SK-N-SH treated with all-trans-retinoic acid at 6 μM for 48 hours (cell line): ENCODE data around the gene HPSE.
"Not testable (repeated sequence)": the region's sequence is repeated elsewhere in the genome, so short reads cannot be mapped to it uniquely, and the experiment has no call there.

Experiments used
- ATAC-seq: fragments of 200-7000 bp; cut with Tn5 transposase; 3 replicates; pipeline ENCODE4 v1.9.1; 2020; ENCODE audit warnings: mild to moderate bottlenecking, moderate library complexity
- ARNTL ChIP-seq: fragments of 450-650 bp; formaldehyde crosslinking; IDR thresholded peaks from 2 replicates; pipeline ENCODE4 v1.5.0; 2020; ENCODE audit warnings: low read depth, mild to moderate bottlenecking, moderate library complexity, borderline replicate concordance
- BACH2 ChIP-seq: fragments of 250-450 bp; sonication (Bioruptor Pico); IDR thresholded peaks from 2 replicates; pipeline ENCODE4 v1.9.0; 2021; ENCODE audit warnings: mild to moderate bottlenecking, borderline replicate concordance
- ESRRG ChIP-seq: fragments of 250-450 bp; sonication (Bioruptor Pico); IDR thresholded peaks from 2 replicates; pipeline ENCODE4 v1.6.1; 2021; ENCODE audit warnings: mild to moderate bottlenecking
- GLIS3 ChIP-seq: fragments of 250-450 bp; sonication (Bioruptor Pico); IDR thresholded peaks from 2 replicates; pipeline ENCODE4 v1.5.0; 2020; ENCODE audit warnings: mild to moderate bottlenecking, moderate library complexity
- ISL1 ChIP-seq: fragments of 250-450 bp; sonication (Bioruptor Pico); IDR thresholded peaks from 2 replicates; pipeline ENCODE4 v2.1.2; 2022; ENCODE audit warnings: mild to moderate bottlenecking, moderate library complexity
- OSR1 ChIP-seq: fragments of 250-450 bp; sonication (Bioruptor Pico); IDR thresholded peaks from 2 replicates; pipeline ENCODE4 v1.8.0; 2022; ENCODE audit warnings: moderate library complexity, mild to moderate bottlenecking, inconsistent platforms
- RARB ChIP-seq: fragments of 250-450 bp; sonication (Bioruptor Pico); IDR thresholded peaks from 2 replicates; pipeline ENCODE4 v1.8.0; 2021; ENCODE audit warnings: mild to moderate bottlenecking, moderate library complexity
- TOX ChIP-seq: fragments of 250-450 bp; sonication (Bioruptor Pico); IDR thresholded peaks from 2 replicates; pipeline ENCODE4 v1.8.0; 2021; ENCODE audit warnings: mild to moderate bottlenecking, moderate library complexity, borderline replicate concordance
- ZC3H10 ChIP-seq: fragments of 250-450 bp; sonication (Bioruptor Pico); IDR thresholded peaks from 2 replicates; pipeline ENCODE4 v1.5.1; 2021; ENCODE audit warnings: mild to moderate bottlenecking, moderate library complexity
- ZFP3 ChIP-seq: fragments of 250-450 bp; sonication (Bioruptor Pico); IDR thresholded peaks from 2 replicates; pipeline ENCODE4 v1.5.0; 2020; ENCODE audit warnings: mild to moderate bottlenecking, moderate library complexity
- ZFP30 ChIP-seq: fragments of 450-650 bp; formaldehyde crosslinking; IDR thresholded peaks from 2 replicates; pipeline ENCODE4 v1.5.0; 2022; ENCODE audit warnings: mild to moderate bottlenecking, moderate library complexity
- ZNF565 ChIP-seq: fragments of 450-650 bp; formaldehyde crosslinking; conservative IDR thresholded peaks from 2 replicates; pipeline ENCODE4 v1.5.0; 2020; ENCODE audit warnings: low read depth, mild to moderate bottlenecking, moderate library complexity
- ZNF8 ChIP-seq: fragments of 450-650 bp; formaldehyde crosslinking; IDR thresholded peaks from 2 replicates; pipeline ENCODE4 v1.5.0; 2020; ENCODE audit warnings: mild to moderate bottlenecking, moderate library complexity
- TF ChIP-seq, protein P1 (sequence below): fragments of 250-450 bp; sonication (Bioruptor Pico); IDR thresholded peaks from 2 replicates; pipeline ENCODE4 v1.5.1; 2021; ENCODE audit warnings: mild to moderate bottlenecking, moderate library complexity
- TF ChIP-seq, protein P2 (sequence below): fragments of 250-450 bp; sonication (Bioruptor Pico); IDR thresholded peaks from 2 replicates; pipeline ENCODE4 v1.8.0; 2021; ENCODE audit warnings: low read depth, mild to moderate bottlenecking, moderate library complexity, borderline replicate concordance
- TF ChIP-seq, protein P3 (sequence below): fragments of 250-450 bp; sonication (Bioruptor Pico); IDR thresholded peaks from 2 replicates; pipeline ENCODE4 v1.5.1; 2020; ENCODE audit warnings: low read depth, mild to moderate bottlenecking, moderate library complexity
- TF ChIP-seq, protein P4 (sequence below): fragments of 250-450 bp; sonication (Bioruptor Pico); IDR thresholded peaks from 2 replicates; pipeline ENCODE4 v1.8.0; 2020; ENCODE audit warnings: mild to moderate bottlenecking, moderate library complexity, borderline replicate concordance

Gene HPSE

DNA sequence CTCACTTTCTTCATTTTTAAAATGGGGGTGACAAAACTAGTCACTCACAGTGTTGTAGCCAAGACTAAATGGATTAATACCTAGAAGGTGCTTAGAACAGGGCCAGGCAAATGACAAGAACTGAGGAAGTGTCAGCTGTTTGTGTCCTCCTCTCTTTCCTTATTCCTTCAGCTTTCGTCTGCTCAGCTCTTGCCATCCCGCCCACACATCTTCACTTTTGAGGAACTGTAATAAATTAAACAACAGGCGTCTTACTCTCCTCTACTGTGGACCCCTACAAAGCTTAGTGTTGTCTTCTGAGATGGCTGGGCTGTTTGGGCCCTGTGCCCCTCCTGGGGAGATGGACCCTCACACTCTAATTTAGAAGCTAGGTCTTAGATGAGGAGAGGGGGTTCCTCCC is 2.7 kb downstream of the HPSE start:
- no peak for ATAC-seq
- no peak for TF ChIP-seq GLIS3 (CRISPR knock-in tag)

DNA sequence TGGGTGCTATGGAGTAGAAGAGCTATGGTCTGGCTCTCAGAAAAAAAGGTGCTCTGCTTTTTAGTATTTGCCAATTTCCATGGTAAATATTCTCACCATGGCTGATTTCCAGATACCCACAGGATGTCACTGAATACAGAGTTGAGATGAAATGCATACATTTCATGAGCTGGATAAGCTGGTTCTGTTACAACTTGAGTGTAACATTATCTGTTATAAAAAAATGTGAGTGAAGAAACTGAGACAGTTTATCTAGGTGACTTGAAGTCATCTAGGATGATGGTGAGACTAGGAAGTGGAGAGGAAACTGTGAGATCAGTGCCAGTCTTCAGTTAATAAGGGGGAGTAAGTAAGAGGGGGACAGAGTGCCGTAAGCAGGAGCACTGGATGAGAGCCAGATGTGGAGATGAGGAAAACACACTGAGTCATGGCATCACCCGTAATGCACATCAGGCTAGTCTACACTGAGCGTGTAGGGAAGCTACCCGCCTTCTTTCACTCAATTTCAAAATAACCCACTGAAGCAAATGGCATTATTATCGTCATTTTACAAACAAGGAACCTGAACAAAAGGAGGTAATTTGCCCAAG is 5.0 kb downstream of the HPSE start:
- TF ChIP-seq, protein P1, sequence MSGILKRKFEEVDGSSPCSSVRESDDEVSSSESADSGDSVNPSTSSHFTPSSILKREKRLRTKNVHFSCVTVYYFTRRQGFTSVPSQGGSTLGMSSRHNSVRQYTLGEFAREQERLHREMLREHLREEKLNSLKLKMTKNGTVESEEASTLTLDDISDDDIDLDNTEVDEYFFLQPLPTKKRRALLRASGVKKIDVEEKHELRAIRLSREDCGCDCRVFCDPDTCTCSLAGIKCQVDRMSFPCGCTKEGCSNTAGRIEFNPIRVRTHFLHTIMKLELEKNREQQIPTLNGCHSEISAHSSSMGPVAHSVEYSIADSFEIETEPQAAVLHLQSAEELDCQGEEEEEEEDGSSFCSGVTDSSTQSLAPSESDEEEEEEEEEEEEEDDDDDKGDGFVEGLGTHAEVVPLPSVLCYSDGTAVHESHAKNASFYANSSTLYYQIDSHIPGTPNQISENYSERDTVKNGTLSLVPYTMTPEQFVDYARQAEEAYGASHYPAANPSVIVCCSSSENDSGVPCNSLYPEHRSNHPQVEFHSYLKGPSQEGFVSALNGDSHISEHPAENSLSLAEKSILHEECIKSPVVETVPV (CRISPR knock-in tag) = no peak
- TF ChIP-seq ZFP30 (CRISPR knock-in tag) (no peak), RARB (CRISPR knock-in tag) (no peak), ZFP3 (CRISPR knock-in tag) (no peak), ZC3H10 (CRISPR knock-in tag) (no peak), ESRRG (CRISPR knock-in tag) (no peak), BACH2 (CRISPR knock-in tag) (no peak), ZNF8 (CRISPR knock-in tag) (no peak)
- TF ChIP-seq, protein P2, sequence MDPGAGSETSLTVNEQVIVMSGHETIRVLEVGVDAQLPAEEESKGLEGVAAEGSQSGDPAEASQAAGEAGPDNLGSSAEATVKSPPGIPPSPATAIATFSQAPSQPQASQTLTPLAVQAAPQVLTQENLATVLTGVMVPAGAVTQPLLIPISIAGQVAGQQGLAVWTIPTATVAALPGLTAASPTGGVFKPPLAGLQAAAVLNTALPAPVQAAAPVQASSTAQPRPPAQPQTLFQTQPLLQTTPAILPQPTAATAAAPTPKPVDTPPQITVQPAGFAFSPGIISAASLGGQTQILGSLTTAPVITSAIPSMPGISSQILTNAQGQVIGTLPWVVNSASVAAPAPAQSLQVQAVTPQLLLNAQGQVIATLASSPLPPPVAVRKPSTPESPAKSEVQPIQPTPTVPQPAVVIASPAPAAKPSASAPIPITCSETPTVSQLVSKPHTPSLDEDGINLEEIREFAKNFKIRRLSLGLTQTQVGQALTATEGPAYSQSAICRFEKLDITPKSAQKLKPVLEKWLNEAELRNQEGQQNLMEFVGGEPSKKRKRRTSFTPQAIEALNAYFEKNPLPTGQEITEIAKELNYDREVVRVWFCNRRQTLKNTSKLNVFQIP = no peak
- TF ChIP-seq, protein P3, sequence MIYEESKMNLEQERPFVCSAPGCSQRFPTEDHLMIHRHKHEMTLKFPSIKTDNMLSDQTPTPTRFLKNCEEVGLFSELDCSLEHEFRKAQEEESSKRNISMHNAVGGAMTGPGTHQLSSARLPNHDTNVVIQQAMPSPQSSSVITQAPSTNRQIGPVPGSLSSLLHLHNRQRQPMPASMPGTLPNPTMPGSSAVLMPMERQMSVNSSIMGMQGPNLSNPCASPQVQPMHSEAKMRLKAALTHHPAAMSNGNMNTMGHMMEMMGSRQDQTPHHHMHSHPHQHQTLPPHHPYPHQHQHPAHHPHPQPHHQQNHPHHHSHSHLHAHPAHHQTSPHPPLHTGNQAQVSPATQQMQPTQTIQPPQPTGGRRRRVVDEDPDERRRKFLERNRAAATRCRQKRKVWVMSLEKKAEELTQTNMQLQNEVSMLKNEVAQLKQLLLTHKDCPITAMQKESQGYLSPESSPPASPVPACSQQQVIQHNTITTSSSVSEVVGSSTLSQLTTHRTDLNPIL (CRISPR knock-in tag) = no peak
- no peak for ATAC-seq

DNA sequence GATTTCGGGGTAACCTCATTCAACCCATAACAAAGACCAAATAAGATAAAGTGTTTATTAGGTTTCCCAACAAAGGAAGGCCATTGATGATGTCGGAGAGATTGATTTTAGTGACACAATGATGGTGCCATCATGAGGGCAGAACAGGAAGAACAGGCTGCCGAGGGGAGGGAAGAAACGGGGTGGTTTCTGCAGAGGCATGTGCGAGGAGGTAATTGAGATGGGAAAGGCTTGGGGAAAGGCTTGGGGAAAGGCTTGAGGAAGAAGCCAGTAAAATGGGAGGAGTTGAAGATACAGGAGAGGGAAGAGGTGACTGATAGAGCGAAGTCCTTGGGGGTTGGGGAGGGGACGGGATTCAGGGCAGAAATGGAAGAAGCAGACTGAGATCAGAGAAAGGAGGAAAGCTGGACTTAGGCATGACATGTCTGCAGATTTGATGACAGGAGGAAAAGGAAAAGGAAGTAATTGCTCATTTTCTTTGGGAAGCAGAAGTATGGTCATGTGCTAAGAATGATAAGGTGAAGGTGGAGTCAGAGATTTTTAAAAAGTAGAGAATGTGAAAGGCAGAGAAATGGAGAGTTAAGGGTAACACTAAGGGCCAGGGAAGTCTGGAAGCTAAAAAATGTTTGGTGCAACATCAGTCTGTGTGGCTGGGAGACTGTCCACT is 6.0 kb downstream of the HPSE start:
- ATAC-seq = peak; percentile 53
- TF ChIP-seq ISL1 (no peak), TOX (CRISPR knock-in tag) (no peak), BACH2 (CRISPR knock-in tag) (no peak), ZNF565 (CRISPR knock-in tag) (no peak), ARNTL (CRISPR knock-in tag) (no peak), OSR1 (no peak), ZNF8 (CRISPR knock-in tag) (no peak)
- TF ChIP-seq, protein P4, sequence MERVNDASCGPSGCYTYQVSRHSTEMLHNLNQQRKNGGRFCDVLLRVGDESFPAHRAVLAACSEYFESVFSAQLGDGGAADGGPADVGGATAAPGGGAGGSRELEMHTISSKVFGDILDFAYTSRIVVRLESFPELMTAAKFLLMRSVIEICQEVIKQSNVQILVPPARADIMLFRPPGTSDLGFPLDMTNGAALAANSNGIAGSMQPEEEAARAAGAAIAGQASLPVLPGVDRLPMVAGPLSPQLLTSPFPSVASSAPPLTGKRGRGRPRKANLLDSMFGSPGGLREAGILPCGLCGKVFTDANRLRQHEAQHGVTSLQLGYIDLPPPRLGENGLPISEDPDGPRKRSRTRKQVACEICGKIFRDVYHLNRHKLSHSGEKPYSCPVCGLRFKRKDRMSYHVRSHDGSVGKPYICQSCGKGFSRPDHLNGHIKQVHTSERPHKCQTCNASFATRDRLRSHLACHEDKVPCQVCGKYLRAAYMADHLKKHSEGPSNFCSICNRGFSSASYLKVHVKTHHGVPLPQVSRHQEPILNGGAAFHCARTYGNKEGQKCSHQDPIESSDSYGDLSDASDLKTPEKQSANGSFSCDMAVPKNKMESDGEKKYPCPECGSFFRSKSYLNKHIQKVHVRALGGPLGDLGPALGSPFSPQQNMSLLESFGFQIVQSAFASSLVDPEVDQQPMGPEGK (CRISPR knock-in tag) = no peak

DNA sequence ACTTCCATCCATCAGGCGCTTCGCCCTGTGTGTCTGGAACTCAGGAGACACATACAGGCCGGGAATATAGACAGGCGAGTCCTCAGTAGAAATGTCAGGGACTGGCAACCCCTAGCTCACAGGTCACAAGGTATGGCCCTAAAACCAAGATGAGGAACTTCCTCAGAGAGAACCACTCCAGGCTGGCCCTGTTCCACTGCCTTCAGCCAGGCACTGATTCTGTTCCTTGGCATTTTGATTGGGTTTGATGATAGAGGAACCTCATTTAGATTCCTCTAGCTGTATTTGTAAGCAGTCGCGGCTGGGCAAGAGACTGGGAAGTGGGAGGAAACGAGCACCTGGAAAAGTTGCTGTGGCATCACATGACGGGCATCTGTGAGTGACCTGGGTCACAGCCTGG is 8.1 kb downstream of the HPSE start:
- ATAC-seq = no peak
- no peak for TF ChIP-seq ZNF565 (CRISPR knock-in tag)
- no peak for TF ChIP-seq ZFP3 (CRISPR knock-in tag)
- TF ChIP-seq, protein P1 (CRISPR knock-in tag) = no peak
- no peak for TF ChIP-seq GLIS3 (CRISPR knock-in tag)
- no peak for TF ChIP-seq ZFP30 (CRISPR knock-in tag)

DNA sequence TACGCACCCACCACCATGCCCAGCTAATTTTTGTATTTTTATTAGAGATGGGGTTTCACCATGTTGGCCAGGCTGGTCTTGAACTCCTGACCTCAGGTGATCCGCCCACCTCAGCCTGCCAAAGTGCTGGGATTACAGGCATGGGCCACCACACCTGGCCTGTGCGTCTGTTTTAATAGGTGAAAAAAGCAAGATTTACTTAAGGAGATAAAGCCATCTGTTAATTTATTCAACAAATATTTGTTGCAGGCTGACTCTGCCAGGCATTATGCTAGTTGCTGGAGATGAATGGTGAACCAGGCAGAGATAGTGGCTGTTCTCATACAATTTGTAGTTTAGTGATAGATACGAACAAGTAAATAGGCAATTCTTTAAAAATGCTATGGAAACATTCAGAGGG is 9.3 kb downstream of the HPSE start:
- not testable (repeated sequence) for ATAC-seq
